ENCODE data around the gene PUM1. TPM values are rescaled to one million over a fixed set of nuclear protein-coding genes. Genes with fewer than 3 reads are reported as not detected.

Gene PUM1
- total and polyA plus RNA-seq, 2 of the 8 experiments (the other 6 are each of a cell fraction or from before 2014, with no cell fraction given), result 122 to 177 TPM

- no peak overlapping the region for H3K18ac ChIP-seq (ENCODE audit: extremely low read depth, low read length)
- WGBS, 2 experiments (ENCODE audit: extremely low coverage in 1 of 2, insufficient coverage in 1 of 2, insufficient read length in 1 of 2, insufficient replicate concordance in 2 of 2, low coverage in 1 of 2, low lambda C conversion rate in 2 of 2, missing lambda C conversion rate in 1 of 2), result 93% methylated on average over 2 of the region's 2 CpGs; no CpG with 5 or more reads in 1 of the 2 experiments
- H3K23ac ChIP-seq (ENCODE audit: insufficient read length), result no peak overlapping the region
- H3K56ac ChIP-seq (replicated peaks; ENCODE audit: insufficient read length, low read depth, low read length), result no peak overlapping the region
- no peak overlapping the region for H3K14ac ChIP-seq (ENCODE audit: insufficient read length)
- H3K79me2 ChIP-seq (ENCODE audit: control insufficient read depth in 1 of 2, insufficient read depth in 2 of 2, low read length in 2 of 2), result peaks cover 21 to 100% of the 10 kb centered on the region in 2 experiments
- POLR2A ChIA-PET (ENCODE audit: partially characterized antibody), result interaction anchor here (0.8 to 1.2 kb wide), 2 partner anchors 8 to 19 kb away, joined by 3 to 4 read pairs; no protein-coding TSS in a partner anchor
- H3K36me3 ChIP-seq (ENCODE audit: control insufficient read depth in 2 of 4, insufficient read depth in 4 of 4, low read length in 3 of 4), result peaks cover 0 to 14% (median 0%) of the 10 kb centered on the region in 4 experiments; a peak in 2 of 8 replicates
- no peak overlapping the region for H3K9ac ChIP-seq (replicated peaks in 1 of 4; ENCODE audit: extremely low read depth in 1 of 4, low read depth in 3 of 4, low read length in 3 of 4)
- H2BK20ac ChIP-seq (ENCODE audit: low read length), result no peak overlapping the region
- peaks cover 12 to 25% of the 10 kb centered on the region in 2 experiments for H4K20me1 ChIP-seq (replicated peaks in 1 of 2; ENCODE audit: control insufficient read depth in 1 of 2, insufficient read depth in 2 of 2, low read length in 2 of 2)
- no peak overlapping the region for H2BK15ac ChIP-seq (ENCODE audit: low read length)
- no peak overlapping the region for H4K91ac ChIP-seq (replicated peaks; ENCODE audit: insufficient read length, low read length)
- no peak overlapping the region for H3K4me2 ChIP-seq (ENCODE audit: insufficient read depth in 1 of 2, low read depth in 2 of 2, low read length in 2 of 2)
- no peak overlapping the region for H2BK12ac ChIP-seq (ENCODE audit: low read depth, low read length)
- H4K8ac ChIP-seq (ENCODE audit: extremely low read depth, insufficient read depth, low read length), result no peak overlapping the region
- no peaks in the 10 kb centered on the region for H3K27me3 ChIP-seq (replicated peaks in 1 of 4; ENCODE audit: control insufficient read depth in 3 of 4, extremely low read depth in 1 of 4, insufficient read depth in 3 of 4, low read length in 3 of 4)
- H3K4me3 ChIP-seq (ENCODE audit: extremely low read depth in 1 of 4, insufficient read depth in 2 of 4, low read depth in 3 of 4, low read length in 4 of 4), result no peak overlapping the region
- FAIRE-seq, result no peak
- H3K23me2 ChIP-seq (ENCODE audit: low read depth, low read length), result no peaks in the 10 kb centered on the region
- peaks cover 2% of the 10 kb centered on the region; the same call in 1 of the 2 replicates for H3K79me1 ChIP-seq (ENCODE audit: low read depth, low read length)
- no peak overlapping the region for H2AFZ ChIP-seq (ENCODE audit: low read length)
- H4K5ac ChIP-seq (ENCODE audit: insufficient read length, low read depth, low read length), result no peak overlapping the region
- no peak for DNase-seq (ENCODE audit: low read depth in 1 of 2, low spot score in 2 of 2)
- peaks cover 0 to 7% (median under 1%) of the 10 kb centered on the region in 4 experiments; a peak in 3 of 7 replicates for H3K4me1 ChIP-seq (replicated peaks in 1 of 4; ENCODE audit: control insufficient read depth in 3 of 4, insufficient read depth in 4 of 4, low read length in 3 of 4)
- no peaks in the 10 kb centered on the region for H3K9me3 ChIP-seq (ENCODE audit: insufficient read depth in 2 of 2, low read depth in 1 of 2, low read length in 1 of 2)
- no peak overlapping the region for H3K27ac ChIP-seq (ENCODE audit: low read depth, low read length)
- TF ChIP-seq EGR1 (IDR thresholded peaks at IDR 0.05; ENCODE audit: borderline replicate concordance, low read depth, low read length) (no peak), CBX5 (IDR thresholded peaks at IDR 0.05; ENCODE audit: low read depth, low read length) (no peak), BACH1 (IDR thresholded peaks at IDR 0.05; ENCODE audit: low read length) (no peak), EZH2 (IDR thresholded peaks at IDR 0.05; ENCODE audit: low read depth, low read length, severe bottlenecking) (no peak), BRCA1 (IDR thresholded peaks at IDR 0.05; ENCODE audit: low read depth, low read length) (no peak), ATF2 (IDR thresholded peaks at IDR 0.05; ENCODE audit: low read length) (no peak)
- no peak overlapping the region for H2BK5ac ChIP-seq (ENCODE audit: low read depth, low read length)
- no peak overlapping the region for H2BK120ac ChIP-seq (replicated peaks; ENCODE audit: low read depth, low read length)
- no peak overlapping the region for H2AK5ac ChIP-seq (ENCODE audit: low read depth, low read length)
- CTCF ChIA-PET (ENCODE audit: partially characterized antibody), result interaction anchor here (1.2 to 3.3 kb wide), 2 partner anchors 9 to 12 kb away, joined by 3 to 10 read pairs; no protein-coding TSS in a partner anchor
- H3K4ac ChIP-seq (replicated peaks; ENCODE audit: insufficient read length, low read depth, low read length), result no peak overlapping the region
Observed at GRCh38 chr1:31022259-31022658, 43.3 kb downstream of the PUM1 start.

Data from H1 (cell line).